Nephron (organoid): ENCODE measurements around the gene ATP5F1D.
A peak's percentile ranks its signal among the peaks of the same experiment; 100 is the strongest.

ENCODE experiments used
- H3K27ac Mint-ChIP-seq, 3 experiments: 2 replicates each; pipeline ENCODE4 v1.8.0; 2020; ENCODE audit warnings: mixed read lengths in 3 of 3, mild to moderate bottlenecking in 2 of 3, moderate library complexity in 1 of 3
- H3K27me3 Mint-ChIP-seq: 2 replicates; pipeline ENCODE4 v1.8.0; 2021; ENCODE audit warnings: low read depth, mild to moderate bottlenecking, moderate library complexity, mixed read lengths
- H3K36me3 Mint-ChIP-seq: 2 replicates; pipeline ENCODE4 v1.8.0; 2020; ENCODE audit warnings: low read depth, mixed read lengths
- H3K4me1 Mint-ChIP-seq: 2 replicates; pipeline ENCODE4 v1.8.0; 2020; ENCODE audit warnings: mixed read lengths
- H3K4me3 Mint-ChIP-seq, 3 experiments: 2 replicates each; pipeline ENCODE4 v1.8.0; 2020; ENCODE audit warnings: mild to moderate bottlenecking in 3 of 3, mixed read lengths in 3 of 3, moderate library complexity in 2 of 3
- H3K9me3 Mint-ChIP-seq: 2 replicates; pipeline ENCODE4 v1.8.0; 2020; ENCODE audit warnings: mixed read lengths
- CTCF ChIP-seq, 3 experiments: fragments of 200-600 bp; sonication (generic); IDR thresholded peaks; one replicate each; pipeline ENCODE4 v1.5.0; 2021; ENCODE audit warnings: antibody characterized with exemption in 3 of 3; ENCODE audit not compliant: unreplicated experiment in 3 of 3

Gene ATP5F1D

GRCh38 chr19:1252821-1253513 lies 11.4 kb downstream of the ATP5F1D start:
- TF ChIP-seq CTCF (IDR thresholded peaks at IDR 0.05; ENCODE audit: unreplicated experiment in 3 of 3) = no peak
- Mint-ChIP-seq H3K27me3 (no peaks in the 10 kb centered on the region), H3K9me3 (no peaks in the 10 kb centered on the region), H3K36me3 (peaks cover 33% of the 10 kb centered on the region), H3K4me3 (peak overlapping the region; percentile 14 to 59 (median 56)), H3K27ac (peak overlapping the region in 1 of 3 experiments; percentile 52), H3K4me1 (peaks cover 7% of the 10 kb centered on the region)

GRCh38 chr19:1253514-1254080 lies 12.0 kb downstream of the ATP5F1D start:
- Mint-ChIP-seq H3K9me3 (no peaks in the 10 kb centered on the region), H3K4me3 (peak overlapping the region; percentile 14 to 59 (median 56)), H3K4me1 (peaks cover 10% of the 10 kb centered on the region), H3K36me3 (peaks cover 35% of the 10 kb centered on the region), H3K27me3 (no peaks in the 10 kb centered on the region), H3K27ac (peak overlapping the region in 1 of 3 experiments; percentile 52)
- TF ChIP-seq CTCF (IDR thresholded peaks at IDR 0.05; ENCODE audit: unreplicated experiment in 3 of 3) = no peak

GRCh38 chr19:1254081-1254527 lies 12.6 kb downstream of the ATP5F1D start:
- no peak for TF ChIP-seq CTCF (IDR thresholded peaks at IDR 0.05; ENCODE audit: unreplicated experiment in 3 of 3)
- Mint-ChIP-seq H3K36me3 (peaks cover 35% of the 10 kb centered on the region), H3K9me3 (no peaks in the 10 kb centered on the region), H3K27me3 (no peaks in the 10 kb centered on the region), H3K4me1 (peaks cover 10% of the 10 kb centered on the region), H3K27ac (no peak overlapping the region), H3K4me3 (no peak overlapping the region)

DNA sequence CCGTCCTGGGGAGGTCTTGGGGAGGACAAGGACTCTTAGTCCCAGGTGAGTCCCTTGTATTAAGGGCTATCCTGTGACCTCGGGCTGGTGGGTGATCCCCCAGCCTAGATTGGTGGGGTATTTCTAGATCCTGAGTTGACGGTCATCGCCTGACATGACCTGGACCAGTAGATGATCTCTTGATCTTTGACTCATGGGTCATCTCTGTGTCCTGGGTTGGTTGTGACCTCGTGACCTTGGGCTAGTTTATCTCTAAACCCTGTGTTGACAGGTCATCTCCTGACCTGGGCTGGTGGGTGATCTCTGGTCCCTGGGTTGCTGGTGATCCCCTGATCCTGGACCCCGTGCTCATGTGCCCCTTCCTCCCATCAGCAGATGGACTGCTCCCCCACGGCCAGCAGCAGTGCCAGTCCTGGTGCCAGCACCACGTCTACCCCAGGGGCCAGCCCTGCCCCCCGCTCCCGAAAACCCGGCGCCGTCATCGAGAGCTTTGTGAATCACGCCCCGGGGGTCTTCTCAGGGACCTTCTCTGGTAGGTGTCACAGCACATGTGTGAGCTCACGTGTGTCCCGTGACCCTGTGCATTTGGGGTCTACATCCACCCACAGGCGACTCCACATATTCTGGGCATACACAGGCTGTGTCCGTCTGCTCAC lies 13.1 kb downstream of the ATP5F1D start:
- Mint-ChIP-seq H3K27ac (no peak overlapping the region), H3K4me1 (peaks cover 10% of the 10 kb centered on the region), H3K4me3 (peak overlapping the region; percentile 38 to 52 (median 38)), H3K27me3 (no peaks in the 10 kb centered on the region), H3K9me3 (no peaks in the 10 kb centered on the region), H3K36me3 (peaks cover 33% of the 10 kb centered on the region)
- TF ChIP-seq CTCF (IDR thresholded peaks at IDR 0.05; ENCODE audit: unreplicated experiment in 3 of 3) = no peak

- Mint-ChIP-seq H3K36me3 (peaks cover 30% of the 10 kb centered on the region), H3K4me3 (peak overlapping the region; percentile 38 to 52 (median 38))
- no peak for TF ChIP-seq CTCF (IDR thresholded peaks at IDR 0.05; ENCODE audit: unreplicated experiment in 3 of 3)
These were observed 13.9 kb downstream of the ATP5F1D start for GRCh38 chr19:1255186-1256161.

More at GRCh38 chr19:1255186-1256161, 13.9 kb downstream of the ATP5F1D start:
- peaks cover 10% of the 10 kb centered on the region for H3K4me1 Mint-ChIP-seq
- no peaks in the 10 kb centered on the region for H3K9me3 Mint-ChIP-seq
- H3K27me3 Mint-ChIP-seq = no peaks in the 10 kb centered on the region
- no peak overlapping the region for H3K27ac Mint-ChIP-seq
